Body of pancreas (tissue), 4 donors: ENCODE measurements around the gene TADA2A. TPM values are rescaled to one million over a fixed set of nuclear protein-coding genes. Genes with fewer than 3 reads are reported as not detected.

Source experiments
- ATAC-seq: fragments of 150-250 bp; one replicate; pipeline ENCODE4 v1.9.1; 2016
- DNase-seq, 4 donors: peaks; one replicate each; pipeline ENCODE4 v3.0.0-alpha.2; 2019
- H3K27ac ChIP-seq, 4 donors: fragments of 200-600 bp; sonication (generic); 1 replicate in 3 of 4; 2 replicates in 1 of 4; pipeline versions ENCODE4 v1.5.1 to v1.6.1; 2016 to 2019; ENCODE audit warnings: mild to moderate bottlenecking in 1 of 4, mixed read lengths in 1 of 4, moderate library complexity in 1 of 4
- H3K27me3 ChIP-seq, 2 donors: fragments of 200-600 bp; sonication (generic); one replicate each; pipeline ENCODE4 v1.6.0; 2016; ENCODE audit warnings: mild to moderate bottlenecking in 1 of 2
- H3K36me3 ChIP-seq, 2 donors: fragments of 200-600 bp; sonication (generic); replicated peaks in 1 of 2; 2 replicates each; pipeline ENCODE4 v1.5.1; 2016; ENCODE audit warnings: low read depth in 2 of 2; ENCODE audit not compliant: insufficient read depth in 1 of 2
- H3K4me1 ChIP-seq: fragments of 200-600 bp; sonication (generic); one replicate; pipeline ENCODE4 v1.6.0; 2016
- H3K4me3 ChIP-seq, 2 donors: fragments of 200-600 bp; sonication (generic); 1 replicate in 1 of 2; 2 replicates in 1 of 2; pipeline ENCODE4 v1.5.1; 2016 to 2019
- H3K9me3 ChIP-seq, 3 donors: fragments of 200-600 bp; sonication (generic); 1 replicate in 2 of 3; 2 replicates in 1 of 3; pipeline ENCODE4 v1.5.1; 2016
- POLR2A ChIP-seq, 3 donors: fragments of 450-650 bp; IDR thresholded peaks; one replicate each; pipeline ENCODE4 v1.6.1; 2016; ENCODE audit warnings: antibody characterized with exemption in 3 of 3, mild to moderate bottlenecking in 2 of 3
- WGBS, 2 donors: methylation state at CpG; one replicate each; pipeline ENCODE4 v1.1.5; 2017; 5-methylcytosine and 5-hydroxymethylcytosine counted together
- intact Hi-C: fragments of 100-400 bp; cut with DNase I; formaldehyde crosslinking; loops from one replicate; pipeline ENCODE4 v1.15.1; 2023
- total RNA-seq, 2 donors: library from RNA; depleted of rRNA; stranded (reverse); fragments of >200 nt; gene quantifications; one replicate each; pipeline ENCODE4 v1.1.0, GENCODE V29; 2016
- TF ChIP-seq, protein P1 (sequence below), 7 experiments: fragments of 450-650 bp in 4 of 7; fragments of 200-600 bp in 3 of 7; sonication (generic) in 3 of 7; IDR thresholded peaks; one replicate each; pipeline ENCODE4 v1.5.1; 2016 to 2019; ENCODE audit warnings: antibody characterized with exemption in 7 of 7

The TADA2A gene
- total RNA-seq, 2 donors from 2014 or later, result 9.9 to 13.5 TPM

GRCh38 chr17:37492167-37492566 is 85.5 kb downstream of the TADA2A start:
- Histone ChIP-seq H3K9me3 (no peaks in the 10 kb centered on the region), H3K27ac (no peak overlapping the region), H3K4me1 (peaks cover 22% of the 10 kb centered on the region), H3K27me3 (no peaks in the 10 kb centered on the region), H3K4me3 (no peak overlapping the region), H3K36me3 (no peaks in the 10 kb centered on the region)
- DNase-seq, result no peak
- 51 to 52% methylated on average over 4 of the region's 4 CpGs for WGBS, 2 donors
- no peak for TF ChIP-seq POLR2A (IDR thresholded peaks at IDR 0.05)
- TF ChIP-seq, protein P1, sequence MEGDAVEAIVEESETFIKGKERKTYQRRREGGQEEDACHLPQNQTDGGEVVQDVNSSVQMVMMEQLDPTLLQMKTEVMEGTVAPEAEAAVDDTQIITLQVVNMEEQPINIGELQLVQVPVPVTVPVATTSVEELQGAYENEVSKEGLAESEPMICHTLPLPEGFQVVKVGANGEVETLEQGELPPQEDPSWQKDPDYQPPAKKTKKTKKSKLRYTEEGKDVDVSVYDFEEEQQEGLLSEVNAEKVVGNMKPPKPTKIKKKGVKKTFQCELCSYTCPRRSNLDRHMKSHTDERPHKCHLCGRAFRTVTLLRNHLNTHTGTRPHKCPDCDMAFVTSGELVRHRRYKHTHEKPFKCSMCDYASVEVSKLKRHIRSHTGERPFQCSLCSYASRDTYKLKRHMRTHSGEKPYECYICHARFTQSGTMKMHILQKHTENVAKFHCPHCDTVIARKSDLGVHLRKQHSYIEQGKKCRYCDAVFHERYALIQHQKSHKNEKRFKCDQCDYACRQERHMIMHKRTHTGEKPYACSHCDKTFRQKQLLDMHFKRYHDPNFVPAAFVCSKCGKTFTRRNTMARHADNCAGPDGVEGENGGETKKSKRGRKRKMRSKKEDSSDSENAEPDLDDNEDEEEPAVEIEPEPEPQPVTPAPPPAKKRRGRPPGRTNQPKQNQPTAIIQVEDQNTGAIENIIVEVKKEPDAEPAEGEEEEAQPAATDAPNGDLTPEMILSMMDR (IDR thresholded peaks at IDR 0.05), result no peak
- no peak for ATAC-seq
- intact Hi-C loops, result loop anchor here (10.0 kb wide), 1 partner anchor 87 kb away; the partner anchor contains the start of genes ACACA and TADA2A

- H3K9me3 ChIP-seq, result no peaks in the 10 kb centered on the region
- intact Hi-C loops, result loop anchor here (10.0 kb wide), 1 partner anchor 89 kb away; the partner anchor contains the start of genes ACACA and TADA2A
- H3K36me3 ChIP-seq, result no peaks in the 10 kb centered on the region
- H3K4me1 ChIP-seq, result peaks cover 15% of the 10 kb centered on the region
- no peak for DNase-seq
- no peak for ATAC-seq
- WGBS, 2 donors, result 91 to 93% methylated on average over 2 of the region's 2 CpGs
- TF ChIP-seq POLR2A (IDR thresholded peaks at IDR 0.05), result no peak
- TF ChIP-seq, protein P1 (IDR thresholded peaks at IDR 0.05), result no peak
- no peaks in the 10 kb centered on the region for H3K27me3 ChIP-seq
- no peak overlapping the region for H3K4me3 ChIP-seq
- H3K27ac ChIP-seq, result no peak overlapping the region
Observed at GRCh38 chr17:37493249-37494027, 86.8 kb downstream of the TADA2A start.

- no peaks in the 10 kb centered on the region for H3K9me3 ChIP-seq
- DNase-seq, result no peak
- peaks cover 12% of the 10 kb centered on the region for H3K4me1 ChIP-seq
- intact Hi-C loops, result loop anchor here (10.0 kb wide), 1 partner anchor 90 kb away; the partner anchor contains the start of genes ACACA and TADA2A
- no peak overlapping the region for H3K4me3 ChIP-seq
- no peak for ATAC-seq
- 78 to 82% methylated on average over 3 of the region's 3 CpGs for WGBS, 2 donors
- no peaks in the 10 kb centered on the region for H3K27me3 ChIP-seq
- no peaks in the 10 kb centered on the region for H3K36me3 ChIP-seq
- no peak overlapping the region for H3K27ac ChIP-seq
- TF ChIP-seq, protein P1 (IDR thresholded peaks at IDR 0.05), result no peak
- no peak for TF ChIP-seq POLR2A (IDR thresholded peaks at IDR 0.05)
Observed at GRCh38 chr17:37494401-37494831, 87.7 kb downstream of the TADA2A start.

DNA sequence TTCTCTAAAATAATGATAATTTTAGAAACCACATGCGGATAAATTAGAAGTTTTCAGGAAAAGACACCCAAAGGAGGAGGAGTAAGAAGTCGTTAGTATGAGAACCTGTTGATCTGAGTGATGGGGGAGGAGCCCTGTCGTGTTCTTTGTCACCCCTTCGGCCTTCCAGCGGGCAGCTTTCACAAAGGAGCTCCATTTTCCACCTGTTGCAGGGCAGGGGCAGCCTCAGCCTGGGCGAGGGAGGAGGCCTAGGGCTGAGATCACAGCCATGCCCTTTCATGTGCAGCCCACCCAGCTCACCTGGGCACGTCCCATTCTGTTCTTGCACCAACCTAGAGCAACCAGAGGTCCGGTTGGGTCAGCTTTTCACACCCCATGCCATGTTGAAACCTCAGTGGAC is 88.3 kb downstream of the TADA2A start:
- Histone ChIP-seq H3K27ac (no peak overlapping the region), H3K4me1 (peaks cover 12% of the 10 kb centered on the region), H3K9me3 (no peaks in the 10 kb centered on the region), H3K4me3 (no peak overlapping the region), H3K27me3 (no peaks in the 10 kb centered on the region), H3K36me3 (no peaks in the 10 kb centered on the region)
- no peak for ATAC-seq
- TF ChIP-seq, protein P1 (IDR thresholded peaks at IDR 0.05), result no peak
- TF ChIP-seq POLR2A (IDR thresholded peaks at IDR 0.05), result no peak
- intact Hi-C loops, result loop anchor here (10.0 kb wide), 1 partner anchor 90 kb away; the partner anchor contains the start of genes ACACA and TADA2A
- DNase-seq, result no peak
- 77 to 87% methylated on average over 8 of the region's 8 CpGs for WGBS, 2 donors
